HG03103 (cell line): ENCODE measurements around the gene SLC66A2.
"Not testable (repeated sequence)": the region's sequence is repeated elsewhere in the genome, so short reads cannot be mapped to it uniquely, and the experiment has no call there.

Experiments
- ATAC-seq: cut with Tn5 transposase; IDR thresholded peaks from one replicate; pipeline ENCODE4 v1.9.1; 2021; ENCODE audit warnings: low read depth; ENCODE audit not compliant: unreplicated experiment

SLC66A2 gene

DNA sequence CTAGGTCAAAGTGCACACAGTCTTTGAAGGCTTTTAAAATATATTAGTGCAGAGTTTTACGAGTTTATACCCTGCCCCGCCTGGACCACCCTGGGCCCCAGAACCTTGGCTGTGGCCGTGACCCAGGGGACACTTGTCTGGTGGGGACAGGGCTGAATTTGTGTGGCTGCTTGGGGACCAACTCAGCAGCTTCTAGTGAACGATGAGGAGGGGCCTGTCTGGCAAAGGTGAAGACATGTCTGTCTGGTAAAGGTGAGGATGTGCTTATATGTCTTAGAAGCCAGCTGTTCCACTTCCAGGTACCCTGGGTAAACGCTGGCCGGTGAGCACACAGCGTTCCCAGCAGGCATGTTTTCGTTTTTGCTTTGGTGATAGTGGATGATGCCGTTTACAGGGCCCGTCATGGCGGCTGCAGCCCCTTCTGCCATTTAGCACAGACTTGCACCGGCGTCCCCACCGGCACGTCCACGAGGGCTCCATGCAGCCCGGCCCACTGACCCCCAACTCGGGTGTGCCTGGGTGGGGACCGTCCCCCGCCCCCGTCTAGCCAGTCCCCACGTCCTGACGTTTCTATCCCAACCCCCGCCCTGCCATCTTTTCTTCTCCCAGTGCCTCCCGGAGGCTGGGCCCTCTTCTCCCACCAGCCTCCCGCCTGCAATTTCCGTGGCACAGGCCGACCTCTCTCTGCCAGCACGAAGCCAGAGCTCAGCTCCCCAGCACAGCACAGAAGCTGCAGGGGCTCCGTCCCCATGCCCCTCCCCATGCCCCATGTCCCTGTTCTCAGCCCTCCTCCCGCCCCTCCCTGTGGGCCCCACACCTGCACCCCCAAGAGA lies 67.8 kb downstream of the SLC66A2 start:
- ATAC-seq, result no peak

DNA sequence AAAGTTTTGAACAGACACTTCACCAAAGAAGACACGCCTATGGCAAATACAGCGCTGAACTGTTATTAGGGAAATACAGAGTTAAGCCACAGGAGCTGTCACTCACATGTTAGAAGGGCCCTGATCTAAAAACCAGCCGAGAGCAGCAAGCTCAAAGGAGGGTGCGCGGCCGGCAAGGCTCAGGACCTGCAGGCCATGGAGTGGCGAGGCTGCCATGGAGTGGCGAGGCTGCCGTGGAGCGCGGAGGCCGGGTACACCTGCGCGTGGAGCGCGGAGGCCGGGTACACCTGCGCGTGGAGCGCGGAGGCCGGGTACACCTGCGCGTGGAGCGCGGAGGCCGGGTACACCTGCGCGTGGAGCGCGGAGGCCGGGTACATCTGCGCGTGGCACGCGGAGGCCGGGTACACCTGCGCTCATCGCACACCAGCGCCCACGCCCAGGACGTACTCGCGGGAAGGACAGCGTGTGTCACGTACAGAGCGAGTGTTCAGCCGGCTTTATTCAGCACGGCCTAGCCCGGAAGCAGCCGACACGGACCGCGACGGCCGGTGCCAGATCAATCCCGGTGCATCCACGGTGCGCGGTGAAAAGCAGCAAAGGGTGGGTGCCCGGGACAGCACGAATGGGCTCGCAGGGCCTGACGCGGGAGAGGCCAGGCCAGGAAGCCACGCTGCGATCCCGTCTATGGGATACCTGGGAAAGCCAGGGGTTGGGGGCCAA lies 68.8 kb downstream of the SLC66A2 start:
- ATAC-seq, result no peak

DNA sequence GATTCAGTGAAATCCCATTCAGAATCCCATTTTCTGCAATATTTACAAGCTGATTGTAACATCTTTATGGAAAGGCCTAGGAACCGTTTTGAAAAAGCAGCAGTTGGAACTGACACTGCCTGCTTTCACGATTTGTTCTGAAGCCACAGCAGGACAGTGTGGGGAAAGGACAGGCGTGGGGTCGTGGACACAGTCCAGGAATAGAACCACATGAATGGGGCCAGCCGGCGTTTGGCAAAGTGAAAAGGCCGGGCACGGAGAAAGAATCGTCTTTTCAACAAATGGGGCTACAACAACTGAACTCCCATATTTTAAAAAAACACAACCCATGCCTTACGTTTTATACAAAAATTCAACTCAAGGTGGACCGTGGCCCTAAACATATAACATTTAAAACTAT lies 69.8 kb downstream of the SLC66A2 start:
- ATAC-seq, result no peak

DNA sequence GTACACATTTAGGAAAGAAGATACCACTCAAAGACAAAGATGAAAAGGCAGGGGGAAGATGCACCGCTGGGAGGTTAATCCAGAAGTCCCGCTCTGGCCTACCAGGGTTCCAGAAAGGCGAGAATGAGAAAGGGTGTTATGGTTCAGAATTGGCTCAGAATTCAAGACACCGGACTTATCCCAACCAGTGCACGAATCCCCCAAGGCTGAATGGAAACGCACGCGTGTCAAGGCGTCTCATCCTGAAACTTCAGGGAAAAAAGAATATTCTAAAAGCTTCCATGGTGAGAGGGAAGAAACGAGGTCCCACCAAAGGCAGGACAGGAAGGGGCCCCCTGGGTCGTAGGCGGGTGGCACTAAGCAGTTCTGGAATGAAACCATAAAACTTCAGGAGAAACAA lies 71.9 kb downstream of the SLC66A2 start:
- no peak for ATAC-seq

DNA sequence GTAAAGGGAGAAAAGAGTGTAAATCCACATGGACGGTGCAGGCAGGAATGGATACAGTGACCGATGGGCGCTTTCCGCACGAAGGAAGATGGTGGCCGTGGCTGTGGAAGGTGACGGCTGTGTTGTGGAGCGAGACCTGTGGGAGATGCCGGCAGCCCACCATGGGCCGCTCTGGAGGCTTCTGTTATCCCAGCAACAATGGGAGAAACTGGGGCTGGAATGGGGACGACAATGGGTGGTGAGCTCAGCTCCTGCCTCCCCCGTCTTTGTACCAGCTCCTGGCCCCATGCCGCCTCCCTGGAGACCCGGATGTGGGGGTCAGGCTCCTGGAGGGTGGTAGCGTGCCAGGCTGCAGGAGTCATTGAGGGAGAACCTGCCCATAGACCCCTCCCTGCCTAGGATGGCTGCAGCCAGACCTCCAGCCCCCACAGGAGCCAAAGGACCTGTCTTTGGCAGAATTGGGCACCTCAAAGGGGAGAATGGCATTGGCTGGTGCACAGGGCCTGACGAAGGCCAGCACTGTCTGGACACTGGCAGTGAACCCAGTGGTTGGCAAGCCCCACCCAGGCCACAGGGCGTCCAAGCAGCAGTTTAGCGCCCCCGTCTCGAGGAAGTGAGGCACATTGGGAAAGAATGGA lies 72.6 kb downstream of the SLC66A2 start:
- no peak for ATAC-seq

DNA sequence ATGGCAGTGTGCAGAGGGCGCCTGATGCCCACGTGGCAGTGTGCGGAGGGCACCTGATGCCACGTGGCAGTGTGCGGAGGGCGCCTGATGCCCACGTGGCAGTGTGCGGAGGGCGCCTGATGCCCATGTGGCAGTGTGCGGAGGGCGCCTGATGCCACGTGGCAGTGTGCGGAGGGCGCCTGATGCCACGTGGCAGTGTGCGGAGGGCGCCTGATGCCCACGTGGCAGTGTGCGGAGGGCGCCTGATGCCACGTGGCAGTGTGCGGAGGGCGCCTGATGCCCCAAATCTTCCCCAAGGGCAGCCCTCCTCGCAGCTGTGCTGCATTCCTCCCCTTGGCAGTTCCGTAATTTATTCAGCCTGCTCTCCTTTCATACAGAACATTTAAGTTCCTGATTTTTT lies 73.2 kb downstream of the SLC66A2 start:
- not testable (repeated sequence) for ATAC-seq

DNA sequence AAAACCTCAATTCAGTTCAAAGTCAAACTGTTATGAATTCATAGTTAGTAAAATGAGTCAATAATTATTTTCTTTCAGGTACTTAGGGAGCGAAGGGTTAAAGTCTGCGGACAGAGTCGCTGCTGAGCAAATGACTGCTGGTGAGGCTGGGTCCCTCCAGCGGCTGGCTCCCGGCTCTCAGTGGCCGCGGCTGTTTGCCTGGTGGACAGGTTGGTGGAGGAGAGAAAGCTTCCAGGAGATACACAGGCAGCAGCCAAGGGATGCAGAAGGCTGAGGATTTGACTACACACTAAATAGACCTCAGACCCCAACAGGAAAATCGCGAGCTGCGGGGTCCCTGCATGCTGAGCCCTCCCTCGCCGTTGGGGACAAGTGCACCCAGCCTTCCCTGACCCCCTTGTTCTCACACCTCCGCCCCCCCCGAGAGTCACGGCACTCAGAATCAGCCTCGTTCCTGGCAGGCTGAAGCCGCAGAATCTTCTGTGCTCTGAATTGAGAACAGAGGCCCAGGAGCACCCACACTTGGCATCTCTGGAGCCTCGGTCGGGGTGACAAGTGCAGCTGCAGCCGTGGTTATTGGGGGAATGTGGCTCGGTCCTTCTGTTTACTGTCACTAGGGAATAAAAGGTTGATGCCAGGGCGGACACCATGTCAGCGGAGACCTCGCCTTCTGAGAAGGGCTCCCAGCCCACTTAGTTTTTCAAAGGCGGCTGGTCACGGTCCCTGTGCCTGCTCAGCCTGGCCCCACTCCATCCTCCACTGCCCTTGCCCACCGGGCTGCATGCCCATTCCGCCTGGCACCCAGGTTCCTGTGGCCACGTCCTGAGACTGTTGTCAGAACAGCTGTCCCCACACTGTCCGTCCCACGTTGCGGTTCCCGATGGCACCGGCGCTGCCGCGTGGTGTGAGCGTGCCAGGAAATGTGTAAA lies 74.0 kb downstream of the SLC66A2 start:
- no peak for ATAC-seq

DNA sequence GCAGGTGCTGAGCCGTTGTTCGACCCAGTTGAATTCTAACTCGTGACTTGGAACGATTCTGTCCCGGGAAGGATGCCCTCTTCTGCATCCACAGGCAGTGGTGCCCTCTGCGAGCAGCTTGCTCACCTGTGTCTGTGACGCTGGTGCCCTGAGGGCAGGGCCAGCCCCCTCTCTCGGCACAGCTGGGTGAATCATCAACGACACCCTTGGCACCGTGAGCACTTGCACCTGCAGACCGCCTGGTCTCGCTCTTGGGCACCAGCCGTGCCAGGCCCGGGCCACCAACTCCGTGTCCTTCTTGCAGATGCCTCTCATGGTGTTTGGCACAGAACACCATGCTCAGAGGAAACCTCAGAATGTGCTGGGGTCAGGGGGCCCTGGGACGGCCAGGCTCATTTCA lies 75.0 kb downstream of the SLC66A2 start:
- no peak for ATAC-seq

DNA sequence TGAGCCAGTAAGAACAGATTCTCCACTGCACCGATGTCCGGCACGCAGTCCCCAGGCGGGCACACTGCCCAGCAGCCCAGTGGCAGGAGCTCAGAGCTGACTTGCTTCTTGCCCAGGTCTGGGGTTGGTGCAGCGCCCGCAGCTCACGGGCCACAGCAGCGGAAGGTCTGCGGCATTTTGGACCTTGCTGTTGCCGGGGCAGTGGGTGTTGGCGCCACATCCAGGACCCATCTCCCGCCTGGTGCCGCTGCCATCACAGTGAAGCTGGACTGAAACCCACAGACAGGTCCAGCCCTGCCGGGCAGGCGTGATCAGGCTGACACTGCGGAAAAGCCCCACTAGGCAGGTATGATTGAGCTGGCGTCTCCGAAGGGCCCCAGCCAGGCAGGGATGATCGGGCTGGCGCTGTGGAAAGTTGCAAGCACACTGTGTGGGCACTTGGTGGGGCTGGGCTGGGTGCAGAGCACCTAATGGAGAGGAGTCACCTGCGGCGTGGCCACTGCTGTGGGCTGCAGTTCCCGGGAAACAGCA lies 75.5 kb downstream of the SLC66A2 start:
- no peak for ATAC-seq

DNA sequence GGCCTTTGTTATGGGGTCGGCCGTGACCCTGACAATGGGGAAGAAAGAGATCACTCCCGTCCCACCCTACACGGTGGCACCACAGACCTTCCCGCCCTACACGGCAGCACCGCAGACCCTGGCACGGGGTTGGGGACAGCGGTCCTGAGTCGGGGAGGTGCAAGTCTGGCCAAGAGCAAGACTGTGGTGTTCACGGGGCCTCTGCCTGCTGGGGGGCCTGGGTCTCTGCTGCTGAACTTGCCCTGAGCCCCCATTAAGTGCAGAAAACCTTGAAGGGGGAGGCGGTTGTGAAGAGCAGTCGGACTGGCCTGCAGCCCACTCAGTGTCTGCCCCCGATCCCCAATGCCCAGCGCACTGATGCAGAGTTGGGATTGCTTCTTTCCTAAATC lies 75.9 kb downstream of the SLC66A2 start:
- ATAC-seq, result no peak

DNA sequence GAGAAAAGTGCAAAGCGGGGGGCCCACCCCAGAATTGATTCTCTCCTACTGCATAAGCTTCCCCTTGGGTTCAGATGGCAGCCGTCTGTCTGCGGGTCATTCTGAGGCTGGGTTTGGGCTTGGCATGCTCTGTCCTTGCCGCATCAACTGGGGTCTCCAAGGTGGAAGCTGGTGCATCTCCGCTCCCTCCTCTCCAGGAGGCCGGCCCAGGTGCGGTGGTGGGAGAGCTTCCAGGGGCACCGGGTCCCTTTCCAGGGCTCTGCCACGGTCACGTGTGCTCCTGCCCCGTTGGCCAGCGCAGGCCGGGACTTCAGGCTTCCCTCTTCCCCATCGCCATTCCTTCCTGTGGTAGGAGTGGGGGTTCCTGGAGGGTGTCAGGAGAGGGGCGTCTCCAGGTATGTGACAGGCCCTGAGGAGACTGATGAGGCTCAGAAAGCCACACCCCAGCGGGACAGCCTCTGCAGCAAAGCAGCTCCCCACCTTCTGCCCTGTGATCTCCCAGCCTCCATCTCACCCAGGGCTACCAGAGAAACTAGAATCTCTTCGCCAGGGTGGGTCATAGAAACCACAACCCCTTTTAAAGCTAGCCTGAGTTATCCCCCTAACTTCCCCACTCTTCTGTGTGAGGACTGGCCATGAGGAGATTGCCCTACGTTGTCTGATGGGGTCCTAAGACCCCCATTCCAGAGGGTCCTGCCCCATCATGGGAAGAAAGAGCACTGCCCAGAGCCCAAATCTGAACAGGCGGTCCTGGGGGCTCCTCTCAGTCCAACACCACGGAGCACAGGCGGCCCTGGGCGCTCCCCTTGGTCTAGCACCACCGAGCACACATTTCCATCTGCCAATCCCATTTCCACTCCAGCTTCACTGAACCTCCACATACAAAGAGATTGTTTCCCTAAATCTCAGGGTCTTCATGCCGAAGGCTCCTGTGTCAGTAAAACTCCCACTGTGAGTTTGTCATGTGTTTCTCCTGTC lies 76.6 kb downstream of the SLC66A2 start:
- ATAC-seq, result no peak

DNA sequence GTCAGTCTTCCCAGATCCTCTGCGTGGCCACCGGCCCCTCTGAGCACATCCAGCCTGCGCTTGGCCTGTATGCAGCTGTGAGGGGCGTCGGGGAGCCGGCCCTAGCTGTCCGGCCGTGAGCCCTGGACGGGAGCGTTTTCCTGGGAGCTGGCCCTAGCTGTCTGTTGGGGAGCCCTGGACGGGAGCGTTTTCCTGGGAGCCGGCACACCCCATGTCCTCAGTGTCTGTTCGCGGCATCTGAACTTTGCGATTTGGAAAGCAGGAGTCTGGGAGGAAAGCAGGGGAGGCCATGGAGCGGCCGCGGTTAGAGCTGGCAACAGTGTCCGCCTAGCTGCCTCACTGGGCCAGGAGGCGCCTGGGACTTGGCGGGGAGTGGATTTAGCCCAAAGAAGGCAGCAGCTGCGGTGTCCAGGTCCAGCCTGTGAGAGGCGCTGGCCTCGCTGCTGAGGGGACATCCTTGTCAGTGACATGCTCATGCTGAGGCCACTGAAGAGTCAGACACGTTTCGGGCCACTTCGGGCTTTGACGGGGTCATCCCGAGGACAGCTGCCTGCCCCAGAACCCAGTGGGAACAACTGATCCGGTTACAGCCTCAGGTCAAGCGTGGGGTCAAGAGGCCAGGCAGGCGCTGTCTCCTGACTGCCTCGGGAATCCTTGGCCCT lies 77.9 kb downstream of the SLC66A2 start:
- no peak for ATAC-seq

DNA sequence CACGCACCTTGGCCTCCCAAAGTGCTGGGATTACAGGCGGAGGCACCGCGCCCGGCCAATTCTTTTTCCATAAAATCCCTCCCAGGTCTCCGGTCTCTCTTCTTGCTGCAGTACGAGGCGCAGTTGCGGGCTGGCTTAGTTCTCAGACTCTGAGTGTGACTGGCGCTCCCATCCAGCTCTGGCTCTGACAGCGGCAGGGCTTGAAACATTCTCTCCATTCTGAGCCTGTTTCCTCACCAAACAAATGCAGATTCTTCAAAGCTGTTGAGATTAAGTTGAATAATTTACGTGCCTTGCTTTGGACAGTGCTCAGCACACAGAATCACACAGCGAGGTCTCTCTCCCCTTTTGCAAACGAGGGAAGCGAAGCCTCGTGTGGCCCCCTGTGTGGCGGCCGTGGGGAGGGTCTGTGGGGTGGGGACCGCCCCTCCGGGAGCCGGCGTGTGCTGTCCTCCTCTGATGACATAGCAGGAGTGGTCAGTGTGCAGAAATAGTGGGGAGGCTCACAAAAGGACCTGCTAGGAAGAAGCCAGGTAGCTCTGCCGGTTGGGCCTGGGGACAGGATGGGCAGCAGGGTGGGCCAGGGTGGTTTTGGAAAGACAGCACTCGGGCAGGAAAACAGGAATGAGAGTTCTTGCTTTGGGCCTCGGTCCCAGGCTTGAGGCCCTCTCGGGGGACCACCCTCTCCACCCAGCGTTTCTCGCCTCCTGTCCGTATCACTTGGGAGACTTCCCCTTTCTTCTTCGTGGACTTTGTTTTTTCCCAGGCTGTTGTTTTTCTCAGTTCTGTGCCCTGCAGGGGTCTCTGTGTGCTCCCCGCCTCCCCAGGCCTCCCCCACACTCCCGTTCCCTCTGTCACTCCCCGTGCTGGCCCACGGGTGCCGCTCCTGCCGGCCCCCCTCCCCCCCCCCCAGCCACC lies 78.7 kb downstream of the SLC66A2 start:
- no peak for ATAC-seq

DNA sequence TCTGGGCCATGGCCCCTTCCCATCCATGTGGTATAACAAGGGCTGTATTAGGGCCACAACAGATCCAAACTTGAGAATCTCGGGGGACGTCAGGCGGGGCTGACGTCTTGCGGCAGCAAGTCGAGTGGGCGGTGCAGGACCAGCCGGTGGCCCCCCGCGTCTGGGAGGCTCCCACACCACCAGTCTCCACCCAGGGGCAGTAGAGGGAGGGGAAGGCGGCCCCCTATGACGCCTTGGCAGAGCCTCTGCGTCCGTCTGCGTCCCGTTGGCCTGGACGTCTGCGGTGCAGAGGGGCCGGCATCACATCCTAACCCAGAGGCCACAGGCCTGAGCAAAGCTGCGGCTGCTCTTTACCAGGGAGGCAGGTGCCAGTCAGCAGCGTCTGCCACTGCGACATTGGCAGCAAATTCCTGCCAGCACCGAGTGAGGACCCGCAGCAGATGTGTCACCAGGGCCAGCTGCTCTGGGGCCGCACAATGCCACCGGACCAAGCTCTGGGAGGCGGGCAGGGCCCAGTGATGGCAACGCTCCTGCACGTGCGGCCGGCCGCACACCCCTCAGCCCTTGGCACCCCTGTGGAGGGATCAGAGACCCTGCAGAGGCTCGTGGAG lies 79.9 kb downstream of the SLC66A2 start:
- no peak for ATAC-seq

DNA sequence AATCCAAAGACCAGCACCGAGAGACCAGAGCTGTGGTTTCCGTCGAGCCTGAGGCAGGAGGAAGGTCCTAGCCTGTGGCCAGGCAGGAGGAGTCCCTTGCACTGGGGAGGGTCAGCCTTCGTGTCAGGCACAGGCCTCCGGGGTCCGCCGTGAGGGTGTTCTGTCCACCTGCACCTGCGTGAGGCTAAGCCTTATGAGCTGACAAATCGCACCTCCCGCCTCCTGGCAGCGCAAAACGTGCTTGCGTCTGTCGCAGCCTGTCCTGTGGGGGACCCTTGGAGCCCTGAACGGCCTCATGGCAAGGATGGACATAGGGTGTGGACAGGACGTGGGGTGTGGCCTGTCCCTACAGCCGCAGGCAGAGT lies 80.4 kb downstream of the SLC66A2 start:
- ATAC-seq, result no peak

DNA sequence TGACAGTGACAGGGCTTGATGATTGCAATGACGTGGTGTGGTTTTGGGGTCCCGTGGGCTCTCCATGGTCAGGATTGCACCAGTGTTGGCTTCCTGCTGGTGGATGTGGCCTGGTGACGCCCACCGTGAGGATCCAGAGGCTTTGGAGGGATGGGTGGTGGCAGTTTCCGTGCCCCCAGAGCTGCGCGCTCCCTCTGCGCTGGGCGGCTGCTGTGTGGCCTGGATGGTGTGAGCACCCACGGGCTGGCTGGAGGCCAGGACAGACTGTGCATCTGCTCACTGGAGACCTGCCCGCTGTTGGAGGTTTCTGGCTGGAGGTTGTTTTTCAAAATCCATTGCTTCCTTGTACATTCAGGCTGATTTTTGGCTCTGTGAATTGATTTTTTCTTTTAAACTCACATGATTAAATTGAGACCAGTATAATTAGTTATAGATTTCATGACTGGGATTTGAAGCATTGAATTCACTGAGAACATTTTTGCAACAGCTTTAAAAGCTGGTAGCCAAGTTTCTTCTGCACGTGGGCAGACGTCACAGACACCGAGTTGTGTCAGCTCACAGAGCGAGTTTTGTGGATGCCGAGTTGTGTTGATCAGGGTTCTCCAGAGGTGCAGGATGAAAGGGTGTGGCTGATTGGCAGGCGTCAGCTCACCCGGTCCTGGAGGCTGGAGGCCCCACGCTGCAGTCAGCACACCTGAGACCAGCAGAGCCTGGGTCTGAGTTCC lies 81.0 kb downstream of the SLC66A2 start:
- no peak for ATAC-seq
